NCI-H2107 (cell line): ENCODE measurements around the gene MRPL11.

Experiments used
- DNase-seq: peaks from one replicate; lab custom pipeline; 2025; lab: John Stamatoyannopoulos, UW

The MRPL11 gene

GRCh38 chr11:66438504-66439466 is at the start of gene MRPL11:
TSS of gene MRPL11 (minus strand) at chr11:66438848. CDS start at chr11:66438754, 94 bp downstream.
- DNase-seq, result peak; percentile 86

GRCh38 chr11:66484806-66485380 is 46.2 kb upstream of the MRPL11 start:
- DNase-seq, result no peak

- peak; percentile 94 for DNase-seq
Observed at GRCh38 chr11:66480117-66480938, 41.7 kb upstream of the MRPL11 start, which contains the start of gene DPP3. TSS of gene DPP3 (plus strand) at chr11:66480434. CDS start at chr11:66482201, 1,767 bp downstream.

- peak; percentile 72 for DNase-seq
Observed at GRCh38 chr11:66479394-66480116, 40.9 kb upstream of the MRPL11 start.

GRCh38 chr11:66478729-66479393 is 40.2 kb upstream of the MRPL11 start:
- no peak for DNase-seq

GRCh38 chr11:66477263-66478201 is 38.9 kb upstream of the MRPL11 start:
- DNase-seq, result no peak

- DNase-seq, result no peak
Observed at GRCh38 chr11:66476841-66477251, 38.2 kb upstream of the MRPL11 start.

GRCh38 chr11:66476173-66476840 is 37.7 kb upstream of the MRPL11 start:
- DNase-seq, result no peak

- no peak for DNase-seq
Observed at GRCh38 chr11:66475349-66476172, 36.9 kb upstream of the MRPL11 start.

GRCh38 chr11:66473608-66474515 is 35.2 kb upstream of the MRPL11 start:
- no peak for DNase-seq

GRCh38 chr11:66473167-66473566 is 34.5 kb upstream of the MRPL11 start:
- no peak for DNase-seq

- no peak for DNase-seq
Observed at GRCh38 chr11:66472054-66472453, 33.4 kb upstream of the MRPL11 start.

GRCh38 chr11:66471142-66471541 is 32.5 kb upstream of the MRPL11 start:
- no peak for DNase-seq

- DNase-seq, result no peak
Observed at GRCh38 chr11:66470015-66470414, 31.4 kb upstream of the MRPL11 start.

GRCh38 chr11:66469441-66469840 is 30.8 kb upstream of the MRPL11 start:
- no peak for DNase-seq

GRCh38 chr11:66468691-66469090 is 30.0 kb upstream of the MRPL11 start:
- no peak for DNase-seq

- DNase-seq, result no peak
Observed at GRCh38 chr11:66467756-66468155, 29.1 kb upstream of the MRPL11 start.
